ENCODE results near the gene TMEM185B. TPM values are rescaled to one million over a fixed set of nuclear protein-coding genes. Genes with fewer than 3 reads are reported as not detected.

The TMEM185B gene
- total RNA-seq, 6 experiments from 2014 or later, result 3.8 to 18.1 (median 10.6) TPM

DNA sequence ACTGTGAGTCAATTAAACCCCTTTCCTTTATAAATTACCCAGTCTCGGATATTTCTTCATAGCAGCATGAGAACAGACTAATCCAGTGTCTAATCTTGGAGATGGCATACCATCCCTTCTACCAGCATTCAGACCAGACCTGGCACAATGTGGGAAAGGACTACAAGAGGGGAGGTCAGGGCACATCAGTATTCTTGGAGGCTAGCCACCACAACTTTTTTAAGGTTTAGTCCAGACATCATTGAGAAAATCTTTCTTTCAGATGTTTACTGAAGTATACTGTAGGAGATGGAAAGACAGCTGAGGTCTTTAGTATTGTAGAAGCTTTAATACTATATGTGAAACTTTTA, 33.4 kb upstream of the TMEM185B start:
- peaks cover 0 to 7% (median 0%) of the 10 kb centered on the region in 4 donors for H3K4me1 ChIP-seq
- H3K4me3 ChIP-seq, result no peak overlapping the region
- no peaks in the 10 kb centered on the region for H3K9me3 ChIP-seq
- DNase-seq (no peak), ATAC-seq (no peak)
- WGBS (ENCODE audit: insufficient coverage, low coverage, low lambda C conversion rate, missing lambda C conversion rate), result 50% methylated on average over 1 of the region's 1 CpG
- no peak overlapping the region for H3K27ac ChIP-seq
- no peaks in the 10 kb centered on the region for H3K27me3 ChIP-seq
- TF ChIP-seq, protein P1, sequence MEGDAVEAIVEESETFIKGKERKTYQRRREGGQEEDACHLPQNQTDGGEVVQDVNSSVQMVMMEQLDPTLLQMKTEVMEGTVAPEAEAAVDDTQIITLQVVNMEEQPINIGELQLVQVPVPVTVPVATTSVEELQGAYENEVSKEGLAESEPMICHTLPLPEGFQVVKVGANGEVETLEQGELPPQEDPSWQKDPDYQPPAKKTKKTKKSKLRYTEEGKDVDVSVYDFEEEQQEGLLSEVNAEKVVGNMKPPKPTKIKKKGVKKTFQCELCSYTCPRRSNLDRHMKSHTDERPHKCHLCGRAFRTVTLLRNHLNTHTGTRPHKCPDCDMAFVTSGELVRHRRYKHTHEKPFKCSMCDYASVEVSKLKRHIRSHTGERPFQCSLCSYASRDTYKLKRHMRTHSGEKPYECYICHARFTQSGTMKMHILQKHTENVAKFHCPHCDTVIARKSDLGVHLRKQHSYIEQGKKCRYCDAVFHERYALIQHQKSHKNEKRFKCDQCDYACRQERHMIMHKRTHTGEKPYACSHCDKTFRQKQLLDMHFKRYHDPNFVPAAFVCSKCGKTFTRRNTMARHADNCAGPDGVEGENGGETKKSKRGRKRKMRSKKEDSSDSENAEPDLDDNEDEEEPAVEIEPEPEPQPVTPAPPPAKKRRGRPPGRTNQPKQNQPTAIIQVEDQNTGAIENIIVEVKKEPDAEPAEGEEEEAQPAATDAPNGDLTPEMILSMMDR (IDR thresholded peaks at IDR 0.05), result no peak
- intact Hi-C loops (cut with DNase I), result no loop called here
- H3K36me3 ChIP-seq, result no peaks in the 10 kb centered on the region

DNA sequence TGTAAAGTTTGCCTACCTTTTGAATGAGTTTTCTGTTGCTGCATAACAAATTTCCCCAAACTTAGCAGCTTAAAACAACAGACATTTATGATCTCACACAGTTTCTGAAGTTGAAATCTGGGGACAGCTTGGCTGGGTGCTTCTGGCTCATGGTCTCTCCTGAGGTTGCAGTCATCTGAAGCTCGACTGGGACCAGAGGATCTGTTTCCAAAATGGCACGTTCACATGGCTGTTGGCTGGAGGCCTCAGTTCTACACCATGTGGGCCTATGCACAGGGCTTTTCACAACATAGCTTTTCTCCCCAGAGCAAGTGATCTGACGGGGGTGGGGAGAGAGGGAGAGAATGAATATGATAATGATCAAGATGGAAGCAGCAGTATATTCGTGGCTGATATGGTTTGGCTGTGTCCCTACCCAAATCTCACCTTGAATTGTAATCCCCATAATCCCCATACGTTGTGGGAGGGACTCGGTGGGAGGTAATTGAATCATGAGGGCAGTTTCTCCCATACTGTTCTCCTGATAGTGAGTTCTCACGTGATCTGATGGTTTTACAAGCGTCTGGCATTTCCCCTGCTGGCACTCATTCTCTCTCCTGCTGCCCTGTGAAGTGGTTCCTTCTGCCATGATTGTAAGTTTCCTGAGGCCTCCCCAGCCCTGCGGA, 32.9 kb upstream of the TMEM185B start:
- intact Hi-C loops (cut with DNase I), result no loop called here
- H3K4me3 ChIP-seq, result no peak overlapping the region
- H3K36me3 ChIP-seq, result no peaks in the 10 kb centered on the region
- H3K27me3 ChIP-seq, result no peaks in the 10 kb centered on the region
- DNase-seq (no peak), ATAC-seq (no peak)
- H3K4me1 ChIP-seq, result peaks cover 0 to 7% (median 0%) of the 10 kb centered on the region in 4 donors
- H3K9me3 ChIP-seq, result no peaks in the 10 kb centered on the region
- no peak overlapping the region for H3K27ac ChIP-seq
- 50% methylated on average over 6 of the region's 9 CpGs for WGBS (ENCODE audit: insufficient coverage, low coverage, low lambda C conversion rate, missing lambda C conversion rate)
- TF ChIP-seq, protein P1 (IDR thresholded peaks at IDR 0.05), result no peak
- TF ChIP-seq POLR2A (IDR thresholded peaks at IDR 0.05), result no peak

DNA sequence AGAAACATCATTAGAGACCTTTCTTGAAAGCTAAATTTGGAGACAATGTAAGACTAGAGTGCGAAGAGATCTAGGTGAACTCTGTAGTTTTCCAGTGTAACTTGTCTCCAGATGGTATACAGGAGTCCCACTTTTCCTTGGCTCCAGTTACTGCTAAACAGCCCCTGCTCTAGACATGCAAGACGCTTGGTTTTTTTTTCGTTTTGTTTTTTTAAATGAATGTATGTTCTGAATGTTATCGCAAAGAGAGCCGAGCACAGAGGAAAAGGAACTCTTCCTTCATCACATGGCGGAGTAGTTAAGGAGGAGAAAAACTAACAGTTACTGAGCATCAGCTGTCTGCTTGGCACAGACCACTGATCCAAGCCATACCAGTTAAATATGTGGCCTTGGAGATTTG, 31.9 kb upstream of the TMEM185B start:
- ATAC-seq, result no peak
- TF ChIP-seq POLR2A (IDR thresholded peaks at IDR 0.05), result no peak
- TF ChIP-seq, protein P1 (IDR thresholded peaks at IDR 0.05), result no peak
- Histone ChIP-seq H3K4me1 (peaks cover 0 to 7% (median 0%) of the 10 kb centered on the region in 4 donors), H3K4me3 (no peak overlapping the region), H3K9me3 (no peaks in the 10 kb centered on the region), H3K27ac (no peak overlapping the region), H3K36me3 (no peaks in the 10 kb centered on the region), H3K27me3 (no peaks in the 10 kb centered on the region)
- no peak for DNase-seq
- 73% methylated on average over 6 of the region's 6 CpGs for WGBS (ENCODE audit: insufficient coverage, low coverage, low lambda C conversion rate, missing lambda C conversion rate)
- intact Hi-C loops (cut with DNase I), result no loop called here

DNA sequence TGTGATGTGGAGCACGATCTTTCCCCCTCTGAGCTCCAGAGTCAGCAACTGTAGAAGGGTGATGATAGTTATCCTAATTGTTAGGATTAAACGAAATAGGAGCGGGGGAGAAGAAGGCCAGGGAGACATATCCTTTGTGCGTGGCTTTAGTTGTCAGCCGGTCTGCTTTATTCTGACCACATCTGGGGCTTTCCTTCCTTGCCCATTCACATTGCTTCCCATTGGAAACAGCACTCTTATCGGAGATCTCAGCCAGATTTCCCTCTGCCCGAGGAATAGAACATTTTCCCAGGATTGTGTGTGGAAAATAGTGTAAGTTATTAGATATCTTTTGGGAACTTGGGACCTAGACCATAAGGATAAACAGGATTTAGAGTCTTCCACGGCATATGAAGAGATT, 31.0 kb upstream of the TMEM185B start:
- Histone ChIP-seq H3K27ac (peak overlapping the region in 1 of 3 donors; percentile 88), H3K4me3 (peak overlapping the region in 2 of 3 donors; percentile 75 to 88), H3K27me3 (no peaks in the 10 kb centered on the region), H3K4me1 (peaks cover 0 to 7% (median 0%) of the 10 kb centered on the region in 4 donors), H3K36me3 (no peaks in the 10 kb centered on the region), H3K9me3 (no peaks in the 10 kb centered on the region)
- no peak for ATAC-seq
- WGBS (ENCODE audit: insufficient coverage, low coverage, low lambda C conversion rate, missing lambda C conversion rate), result 40% methylated on average over 3 of the region's 8 CpGs
- TF ChIP-seq POLR2A (IDR thresholded peaks at IDR 0.05), result no peak
- TF ChIP-seq, protein P1 (IDR thresholded peaks at IDR 0.05), result no peak
- intact Hi-C loops (cut with DNase I), result no loop called here
- no peak for DNase-seq

Data from right lobe of liver (tissue), 6 donors.